Cardiac muscle cell (in vitro differentiated cells and primary cell): ENCODE measurements around the gene DCLK1. TPM values are rescaled to one million over a fixed set of nuclear protein-coding genes. Genes with fewer than 3 reads are reported as not detected.

Experiments used
- DNase-seq, 2 donors: peaks; one replicate each; pipeline versions ENCODE4 v3.0.0 to v3.0.0-alpha.2; 2010 to 2017; ENCODE audit warnings: low read depth in 1 of 2, low spot score in 1 of 2
- H3K27ac ChIP-seq: fragments of 200-600 bp; sonication (generic); 2 replicates; pipeline ENCODE4 v1.5.1; 2016
- H3K27me3 ChIP-seq: fragments of 200-600 bp; sonication (generic); 2 replicates; pipeline ENCODE4 v1.6.0; 2016; ENCODE audit warnings: control low read depth
- H3K36me3 ChIP-seq: fragments of 200-600 bp; sonication (generic); 2 replicates; pipeline ENCODE4 v1.5.1; 2016; ENCODE audit warnings: control low read depth
- H3K4me1 ChIP-seq: fragments of 200-600 bp; sonication (generic); 2 replicates; pipeline ENCODE4 v1.8.1; 2017; ENCODE audit warnings: low read depth, mild to moderate bottlenecking, mixed run types
- H3K4me3 ChIP-seq: fragments of 200-600 bp; sonication (generic); 2 replicates; pipeline ENCODE4 v1.5.1; 2016; ENCODE audit warnings: mild to moderate bottlenecking
- H3K9me3 ChIP-seq: fragments of 200-600 bp; sonication (generic); 2 replicates; pipeline ENCODE4 v1.5.1; 2017; ENCODE audit warnings: low read depth, mild to moderate bottlenecking, control low read depth
- CTCF ChIP-seq: IDR thresholded peaks from 2 replicates; pipeline ENCODE4 v1.5.1; 2012; ENCODE audit warnings: low read depth, mild to moderate bottlenecking, low read length
- polyA plus RNA-seq: library from polyadenylated mRNA; unstranded; fragments of >200 nt; fragmentation: Nextera tagmentation; extraction: Ambion mirVana; gene quantifications from 2 replicates; pipeline ENCODE4 v1.2.1, GENCODE V29; 2016
- total RNA-seq: library from RNA; depleted of rRNA; stranded (reverse); fragments of >200 nt; gene quantifications from 2 replicates; pipeline ENCODE4 v1.2.3, GENCODE V29; 2016

Gene DCLK1
- total and polyA plus RNA-seq, 2 experiments from 2014 or later = 0.09 TPM; not detected in 1

- Histone ChIP-seq H3K27me3 (no peaks in the 10 kb centered on the region), H3K4me3 (no peak overlapping the region), H3K36me3 (no peaks in the 10 kb centered on the region), H3K4me1 (no peaks in the 10 kb centered on the region), H3K9me3 (no peaks in the 10 kb centered on the region), H3K27ac (no peak overlapping the region)
- DNase-seq = no peak
- TF ChIP-seq CTCF = no peak
Observed at GRCh38 chr13:35724446-35724845, 406.7 kb downstream of the DCLK1 start.

GRCh38 chr13:35723821-35724220 lies 407.4 kb downstream of the DCLK1 start:
- no peaks in the 10 kb centered on the region for H3K4me1 ChIP-seq
- H3K27me3 ChIP-seq = no peaks in the 10 kb centered on the region
- TF ChIP-seq CTCF = no peak
- H3K27ac ChIP-seq = no peak overlapping the region
- no peaks in the 10 kb centered on the region for H3K36me3 ChIP-seq
- H3K9me3 ChIP-seq = no peaks in the 10 kb centered on the region
- peak in 1 of 2 donors; percentile 66 for DNase-seq
- no peak overlapping the region for H3K4me3 ChIP-seq

- no peak overlapping the region for H3K27ac ChIP-seq
- peak in 1 of 2 donors; percentile 51 for DNase-seq
Observed at GRCh38 chr13:35723053-35723461, 408.1 kb downstream of the DCLK1 start.

GRCh38 chr13:35722458-35723052 lies 408.6 kb downstream of the DCLK1 start:
- TF ChIP-seq CTCF = no peak
- H3K4me1 ChIP-seq = no peaks in the 10 kb centered on the region
- H3K27me3 ChIP-seq = no peaks in the 10 kb centered on the region
- no peak for DNase-seq
- H3K4me3 ChIP-seq = no peak overlapping the region
- H3K27ac ChIP-seq = no peak overlapping the region
- H3K36me3 ChIP-seq = no peaks in the 10 kb centered on the region
- no peaks in the 10 kb centered on the region for H3K9me3 ChIP-seq

More at GRCh38 chr13:35723053-35723461, 408.1 kb downstream of the DCLK1 start:
- no peak for TF ChIP-seq CTCF
- Histone ChIP-seq H3K4me3 (no peak overlapping the region), H3K27me3 (no peaks in the 10 kb centered on the region), H3K4me1 (no peaks in the 10 kb centered on the region), H3K36me3 (no peaks in the 10 kb centered on the region), H3K9me3 (no peaks in the 10 kb centered on the region)

GRCh38 chr13:35720690-35721554 lies 410.3 kb downstream of the DCLK1 start:
- H3K4me3 ChIP-seq = no peak overlapping the region
- DNase-seq = peak; percentile 71 to 80
- no peak overlapping the region for H3K27ac ChIP-seq
- no peaks in the 10 kb centered on the region for H3K36me3 ChIP-seq
- peak; percentile 97 for TF ChIP-seq CTCF
- no peaks in the 10 kb centered on the region for H3K9me3 ChIP-seq
- H3K27me3 ChIP-seq = no peaks in the 10 kb centered on the region
- H3K4me1 ChIP-seq = no peaks in the 10 kb centered on the region
